ENCODE measurements around the gene TFCP2.

Gene TFCP2

GRCh38 chr12:51156245-51156765 lies 16.6 kb downstream of the TFCP2 start:
- DNase-seq: peak; percentile 24

GRCh38 chr12:51152953-51153352 lies 20.0 kb downstream of the TFCP2 start:
- DNase-seq: no peak

GRCh38 chr12:51150777-51151176 lies 22.2 kb downstream of the TFCP2 start:
- no peak for DNase-seq

- DNase-seq: no peak
These were observed 25.6 kb downstream of the TFCP2 start for GRCh38 chr12:51147309-51147708.

- DNase-seq: no peak
These were observed 33.6 kb downstream of the TFCP2 start for GRCh38 chr12:51139292-51139844.

- DNase-seq: no peak
These were observed 40.2 kb downstream of the TFCP2 start for GRCh38 chr12:51132693-51133092.

- no peak for DNase-seq
These were observed 41.0 kb downstream of the TFCP2 start for GRCh38 chr12:51131745-51132521.

- DNase-seq: peak; percentile 16
These were observed 44.0 kb downstream of the TFCP2 start for GRCh38 chr12:51128919-51129318.

GRCh38 chr12:51127050-51127729 lies 45.7 kb downstream of the TFCP2 start:
- peak; percentile 16 for DNase-seq

GRCh38 chr12:51126297-51126696 lies 46.6 kb downstream of the TFCP2 start:
- DNase-seq: no peak

GRCh38 chr12:51124504-51124903 lies 48.4 kb downstream of the TFCP2 start:
- DNase-seq: no peak

GRCh38 chr12:51122844-51123243 lies 50.1 kb downstream of the TFCP2 start:
- DNase-seq: no peak

- peak; percentile 53 for DNase-seq
These were observed 54.2 kb downstream of the TFCP2 start for GRCh38 chr12:51118706-51119105.

- DNase-seq: no peak
These were observed 57.4 kb downstream of the TFCP2 start for GRCh38 chr12:51115533-51115932.

GRCh38 chr12:51108136-51108535 lies 64.8 kb downstream of the TFCP2 start:
- no peak for DNase-seq

GRCh38 chr12:51103977-51104376 lies 69.0 kb downstream of the TFCP2 start:
- DNase-seq: no peak

GRCh38 chr12:51098611-51099010 lies 74.3 kb downstream of the TFCP2 start:
- DNase-seq: no peak

- no peak for DNase-seq
These were observed 82.2 kb downstream of the TFCP2 start for GRCh38 chr12:51090705-51091229.

- no peak for DNase-seq
These were observed 85.1 kb downstream of the TFCP2 start for GRCh38 chr12:51087818-51088217.

- no peak for DNase-seq
These were observed 86.0 kb downstream of the TFCP2 start for GRCh38 chr12:51086933-51087332.

- no peak for DNase-seq
These were observed 87.2 kb downstream of the TFCP2 start for GRCh38 chr12:51085757-51086156.

GRCh38 chr12:51083126-51083833 lies 89.7 kb downstream of the TFCP2 start, which contains the start of gene CSRNP2:
TSS of gene CSRNP2 (minus strand) at chr12:51083596. CDS start at chr12:51076561, 7,035 bp downstream.
- peak; percentile 95 for DNase-seq
